K562 (cell line): ENCODE measurements around the gene RBBP5.
A peak's percentile ranks its signal among the peaks of the same experiment; 100 is the strongest.

Experiments used
- E2F4 ChIP-seq: sonication (generic); formaldehyde crosslinking; IDR thresholded peaks from 2 replicates; pipeline ENCODE4 v1.8.0; 2022; ENCODE audit warnings: mild to moderate bottlenecking, low read depth, missing genetic modification reagents
- POLR2A ChIP-seq: fragments of 450-650 bp; conservative IDR thresholded peaks from 2 replicates; pipeline ENCODE4 v1.6.1; 2016
- SMARCC2 ChIP-seq: fragments of 450-650 bp; IDR thresholded peaks from 2 replicates; pipeline ENCODE4 v1.6.1; 2017; ENCODE audit warnings: antibody characterized with exemption, moderate library complexity, mild to moderate bottlenecking, low read depth
- ZBED1 ChIP-seq: IDR thresholded peaks from 2 replicates; pipeline ENCODE4 v1.6.1; 2014
- ZNF3 ChIP-seq: fragments of 250-450 bp; sonication (Bioruptor Pico); IDR thresholded peaks from 2 replicates; pipeline ENCODE4 v1.5.0; 2021; ENCODE audit warnings: mild to moderate bottlenecking, moderate library complexity
- TF ChIP-seq, protein P1 (sequence below), 3 experiments: IDR thresholded peaks in 2 of 3; conservative IDR thresholded peaks in 1 of 3; 2 replicates each; pipeline ENCODE4 v1.5.1; 2011 to 2012; ENCODE audit warnings: low read length in 3 of 3, mild to moderate bottlenecking in 3 of 3, control low read depth in 2 of 3, improper control_type of control experiment in 1 of 3, inconsistent platforms in 1 of 3, low read depth in 1 of 3, mixed read lengths in 1 of 3, moderate library complexity in 1 of 3; ENCODE audit not compliant: insufficient read depth in 2 of 3

- no peak for TF ChIP-seq E2F4 (CRISPR knock-in tag)
- TF ChIP-seq, protein P1, sequence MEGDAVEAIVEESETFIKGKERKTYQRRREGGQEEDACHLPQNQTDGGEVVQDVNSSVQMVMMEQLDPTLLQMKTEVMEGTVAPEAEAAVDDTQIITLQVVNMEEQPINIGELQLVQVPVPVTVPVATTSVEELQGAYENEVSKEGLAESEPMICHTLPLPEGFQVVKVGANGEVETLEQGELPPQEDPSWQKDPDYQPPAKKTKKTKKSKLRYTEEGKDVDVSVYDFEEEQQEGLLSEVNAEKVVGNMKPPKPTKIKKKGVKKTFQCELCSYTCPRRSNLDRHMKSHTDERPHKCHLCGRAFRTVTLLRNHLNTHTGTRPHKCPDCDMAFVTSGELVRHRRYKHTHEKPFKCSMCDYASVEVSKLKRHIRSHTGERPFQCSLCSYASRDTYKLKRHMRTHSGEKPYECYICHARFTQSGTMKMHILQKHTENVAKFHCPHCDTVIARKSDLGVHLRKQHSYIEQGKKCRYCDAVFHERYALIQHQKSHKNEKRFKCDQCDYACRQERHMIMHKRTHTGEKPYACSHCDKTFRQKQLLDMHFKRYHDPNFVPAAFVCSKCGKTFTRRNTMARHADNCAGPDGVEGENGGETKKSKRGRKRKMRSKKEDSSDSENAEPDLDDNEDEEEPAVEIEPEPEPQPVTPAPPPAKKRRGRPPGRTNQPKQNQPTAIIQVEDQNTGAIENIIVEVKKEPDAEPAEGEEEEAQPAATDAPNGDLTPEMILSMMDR (IDR thresholded peaks at IDR 0.05 in 2 of 3, conservative IDR thresholded peaks at IDR 0.05 in 1 of 3; ENCODE audit: insufficient read depth in 2 of 3, low read depth in 1 of 3, low read length in 3 of 3): no peak; a peak in 1 of 6 replicates
- peak; percentile 45; the same call in 1 of the 2 replicates for TF ChIP-seq SMARCC2
- no peak for TF ChIP-seq ZBED1
- TF ChIP-seq ZNF3: no peak
- no peak for TF ChIP-seq POLR2A
Measured at GRCh38 chr1:205122489-205122882, 708 bp upstream of the RBBP5 start.
